ENCODE data around the gene TOGARAM2.

DNA sequence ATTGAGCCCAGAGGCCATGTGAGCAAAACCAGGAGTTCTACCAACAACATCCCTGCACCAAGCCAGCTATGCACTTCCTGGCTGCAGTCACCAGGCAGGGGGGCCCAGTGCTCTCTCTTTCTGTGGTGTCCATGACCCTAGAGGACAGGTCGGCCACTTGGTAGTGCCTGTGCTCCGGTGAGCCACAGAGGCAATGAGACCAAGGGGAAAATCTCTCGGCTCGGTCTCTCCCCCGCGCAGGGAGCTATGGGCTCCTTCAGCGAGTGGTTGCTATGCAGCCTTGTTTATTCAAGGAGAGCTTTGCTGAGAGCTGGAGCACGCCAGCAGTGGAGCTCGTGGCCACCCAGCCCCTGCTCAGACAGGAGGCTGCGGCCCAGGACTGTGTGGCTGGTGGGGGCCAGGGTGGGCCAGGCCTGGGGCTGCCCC lies at the start of gene TOGARAM2:
- TF ChIP-seq HDAC2 (IDR thresholded peaks at IDR 0.05) (no peak), EGR1 (IDR thresholded peaks at IDR 0.05; ENCODE audit: borderline replicate concordance in 1 of 2, low read depth in 2 of 2, low read length in 2 of 2) (no peak), NRF1 (conservative IDR thresholded peaks at IDR 0.05; ENCODE audit: low read depth, low read length) (no peak), POLR2A (IDR thresholded peaks at IDR 0.05; ENCODE audit: low read depth, low read length) (no peak), MYC (IDR thresholded peaks at IDR 0.05; ENCODE audit: insufficient read depth, insufficient read length, insufficient replicate concordance, low read length, severe bottlenecking) (no peak), FOS (IDR thresholded peaks at IDR 0.05; ENCODE audit: borderline replicate concordance, extremely low read depth, insufficient read length) (no peak), EP300 (IDR thresholded peaks at IDR 0.05; ENCODE audit: borderline replicate concordance in 1 of 2, control insufficient read depth in 1 of 2, low read depth in 2 of 2, low read length in 2 of 2) (no peak)
- TF ChIP-seq, protein P1, sequence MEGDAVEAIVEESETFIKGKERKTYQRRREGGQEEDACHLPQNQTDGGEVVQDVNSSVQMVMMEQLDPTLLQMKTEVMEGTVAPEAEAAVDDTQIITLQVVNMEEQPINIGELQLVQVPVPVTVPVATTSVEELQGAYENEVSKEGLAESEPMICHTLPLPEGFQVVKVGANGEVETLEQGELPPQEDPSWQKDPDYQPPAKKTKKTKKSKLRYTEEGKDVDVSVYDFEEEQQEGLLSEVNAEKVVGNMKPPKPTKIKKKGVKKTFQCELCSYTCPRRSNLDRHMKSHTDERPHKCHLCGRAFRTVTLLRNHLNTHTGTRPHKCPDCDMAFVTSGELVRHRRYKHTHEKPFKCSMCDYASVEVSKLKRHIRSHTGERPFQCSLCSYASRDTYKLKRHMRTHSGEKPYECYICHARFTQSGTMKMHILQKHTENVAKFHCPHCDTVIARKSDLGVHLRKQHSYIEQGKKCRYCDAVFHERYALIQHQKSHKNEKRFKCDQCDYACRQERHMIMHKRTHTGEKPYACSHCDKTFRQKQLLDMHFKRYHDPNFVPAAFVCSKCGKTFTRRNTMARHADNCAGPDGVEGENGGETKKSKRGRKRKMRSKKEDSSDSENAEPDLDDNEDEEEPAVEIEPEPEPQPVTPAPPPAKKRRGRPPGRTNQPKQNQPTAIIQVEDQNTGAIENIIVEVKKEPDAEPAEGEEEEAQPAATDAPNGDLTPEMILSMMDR (IDR thresholded peaks at IDR 0.05 in 2 of 3, conservative IDR thresholded peaks at IDR 0.05 in 1 of 3; ENCODE audit: control insufficient read depth in 2 of 3, extremely low read depth in 1 of 3, insufficient read depth in 1 of 3, low read depth in 3 of 3, low read length in 3 of 3) = no peak
- TF ChIP-seq, protein P2, sequence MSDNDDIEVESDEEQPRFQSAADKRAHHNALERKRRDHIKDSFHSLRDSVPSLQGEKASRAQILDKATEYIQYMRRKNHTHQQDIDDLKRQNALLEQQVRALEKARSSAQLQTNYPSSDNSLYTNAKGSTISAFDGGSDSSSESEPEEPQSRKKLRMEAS (IDR thresholded peaks at IDR 0.05; ENCODE audit: low read depth, low read length) = no peak
